ENCODE measurements around the gene PHTF1. TPM values are rescaled to one million over a fixed set of nuclear protein-coding genes. Genes with fewer than 3 reads are reported as not detected.

Gene PHTF1
- polyA plus RNA-seq, 1 donor (not counting 4 experiments of a cell fraction or from before 2014, with no cell fraction given): 6.8 TPM

GRCh38 chr1:113647164-113647563 lies 112.1 kb downstream of the PHTF1 start:
- Histone ChIP-seq H3K9ac (ENCODE audit: control insufficient read depth, extremely low read depth, insufficient read depth, low read length) (no peak overlapping the region), H3K36me3 (ENCODE audit: control insufficient read depth in 2 of 2, extremely low read depth in 1 of 2, insufficient read depth in 2 of 2, low read length in 2 of 2) (no peaks in the 10 kb centered on the region), H2AFZ (ENCODE audit: control insufficient read depth, low read length) (no peak overlapping the region), H3K27ac (ENCODE audit: control insufficient read depth, insufficient read depth, low read length) (no peak overlapping the region), H3K9me3 (ENCODE audit: control insufficient read depth, low read depth, low read length) (no peaks in the 10 kb centered on the region), H3K79me2 (ENCODE audit: control insufficient read depth, insufficient read depth, low read length) (no peaks in the 10 kb centered on the region), H3K27me3 (ENCODE audit: control insufficient read depth, extremely low read depth, insufficient read depth, low read length) (no peaks in the 10 kb centered on the region), H3K4me1 (ENCODE audit: control insufficient read depth, extremely low read depth, insufficient read depth, low read length) (peaks cover 1% of the 10 kb centered on the region), H3K4me3 (ENCODE audit: control insufficient read depth in 2 of 3, extremely low read depth in 1 of 3, insufficient read depth in 2 of 3, low read depth in 1 of 3, low read length in 3 of 3) (no peak overlapping the region), H3K4me2 (ENCODE audit: control insufficient read depth, extremely low read depth, insufficient read depth, low read depth, low read length) (no peak overlapping the region), H4K20me1 (ENCODE audit: control insufficient read depth, extremely low read depth, insufficient read depth, low read length) (no peaks in the 10 kb centered on the region), H3K9me1 (ENCODE audit: control insufficient read depth, extremely low read depth, insufficient read depth, low read length) (no peaks in the 10 kb centered on the region)
- DNase-seq (ENCODE audit: low read depth, low spot score) (no peak), FAIRE-seq (no peak)
- TF ChIP-seq, protein P1, sequence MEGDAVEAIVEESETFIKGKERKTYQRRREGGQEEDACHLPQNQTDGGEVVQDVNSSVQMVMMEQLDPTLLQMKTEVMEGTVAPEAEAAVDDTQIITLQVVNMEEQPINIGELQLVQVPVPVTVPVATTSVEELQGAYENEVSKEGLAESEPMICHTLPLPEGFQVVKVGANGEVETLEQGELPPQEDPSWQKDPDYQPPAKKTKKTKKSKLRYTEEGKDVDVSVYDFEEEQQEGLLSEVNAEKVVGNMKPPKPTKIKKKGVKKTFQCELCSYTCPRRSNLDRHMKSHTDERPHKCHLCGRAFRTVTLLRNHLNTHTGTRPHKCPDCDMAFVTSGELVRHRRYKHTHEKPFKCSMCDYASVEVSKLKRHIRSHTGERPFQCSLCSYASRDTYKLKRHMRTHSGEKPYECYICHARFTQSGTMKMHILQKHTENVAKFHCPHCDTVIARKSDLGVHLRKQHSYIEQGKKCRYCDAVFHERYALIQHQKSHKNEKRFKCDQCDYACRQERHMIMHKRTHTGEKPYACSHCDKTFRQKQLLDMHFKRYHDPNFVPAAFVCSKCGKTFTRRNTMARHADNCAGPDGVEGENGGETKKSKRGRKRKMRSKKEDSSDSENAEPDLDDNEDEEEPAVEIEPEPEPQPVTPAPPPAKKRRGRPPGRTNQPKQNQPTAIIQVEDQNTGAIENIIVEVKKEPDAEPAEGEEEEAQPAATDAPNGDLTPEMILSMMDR (optimal IDR thresholded peaks at IDR 0.05 in 1 of 3, IDR thresholded peaks at IDR 0.05 in 1 of 3, conservative IDR thresholded peaks at IDR 0.05 in 1 of 3; ENCODE audit: extremely low read depth in 1 of 3, insufficient read depth in 2 of 3, low read length in 3 of 3): no peak
- TF ChIP-seq EZH2 (IDR thresholded peaks at IDR 0.05; ENCODE audit: low read length): no peak
- dilution Hi-C loops (cut with MboI; ENCODE audit: extremely low pct_ligation_motif_present, low sequenced_read_pairs): no loop called here

Other genes with a start within 250 kb of the PHTF1 start
- 7.1 to 10.4 TPM (median 9.5 TPM) in 3 replicates for gene RSBN1, start 53.0 kb upstream of the PHTF1 start, polyA plus RNA-seq
- 0.07 to 0.39 TPM (median 0.23 TPM) in 3 replicates for gene PTPN22, start 112.2 kb upstream of the PHTF1 start, polyA plus RNA-seq
- gene BCL2L15, start 128.1 kb upstream of the PHTF1 start, polyA plus RNA-seq: 0.03 to 0.09 TPM (median 0.08 TPM) in 3 replicates
- gene AP4B1, start 145.3 kb upstream of the PHTF1 start, polyA plus RNA-seq: 11.6 to 16.9 TPM (median 16.5 TPM) in 3 replicates
- 4.8 to 6.4 TPM (median 5.4 TPM) in 3 replicates for gene DCLRE1B, start 145.8 kb upstream of the PHTF1 start, polyA plus RNA-seq
- 19.9 to 23.2 TPM (median 20.5 TPM) in 3 replicates for gene HIPK1, start 169.8 kb upstream of the PHTF1 start, polyA plus RNA-seq
- 2.3 to 4.4 TPM (median 2.8 TPM) in 3 replicates for gene OLFML3, start 220.0 kb upstream of the PHTF1 start, polyA plus RNA-seq

Data from keratinocyte (primary cell).